Muscle of leg (tissue), 11 donors: ENCODE results near the gene NSD1. TPM values are rescaled to one million over a fixed set of nuclear protein-coding genes. Genes with fewer than 3 reads are reported as not detected.

Experiments used
- DNase-seq: peaks from one replicate; pipeline ENCODE4 v3.0.0; 2013
- H3K27ac ChIP-seq: one replicate; pipeline ENCODE4 v1.5.1; 2013; ENCODE audit warnings: mild to moderate bottlenecking, low read length, control low read depth
- H3K27me3 ChIP-seq: one replicate; pipeline ENCODE4 v1.6.1; 2013; ENCODE audit warnings: low read length; ENCODE audit not compliant: control insufficient read depth, insufficient read depth
- H3K36me3 ChIP-seq: one replicate; pipeline ENCODE4 v1.6.1; 2013; ENCODE audit warnings: low read length; ENCODE audit not compliant: control insufficient read depth, insufficient read depth
- H3K4me1 ChIP-seq: one replicate; pipeline ENCODE4 v1.6.1; 2013; ENCODE audit warnings: low read length; ENCODE audit not compliant: control insufficient read depth, insufficient read depth
- H3K4me3 ChIP-seq: one replicate; pipeline ENCODE4 v1.5.1; 2013; ENCODE audit warnings: low read length, control low read depth
- H3K9me3 ChIP-seq: replicated peaks from 2 replicates; pipeline ENCODE4 v1.6.1; 2013; ENCODE audit warnings: low read depth, low read length; ENCODE audit not compliant: control insufficient read depth
- WGBS: methylation state at CpG from one replicate; pipeline ENCODE4 v1.1.5; 2013; ENCODE audit warnings: missing lambda C conversion rate; ENCODE audit not compliant: insufficient coverage; 5-methylcytosine and 5-hydroxymethylcytosine counted together
- polyA plus RNA-seq, 8 donors: library from polyadenylated mRNA; unstranded; fragments of 120-200 nt; gene quantifications; one replicate each; pipeline versions ENCODE4 v1.2.1 to v1.2.3, GENCODE V29; 2013; ENCODE audit warnings: inconsistent platforms in 1 of 8, low replicate concordance in 1 of 8; ENCODE audit not compliant: insufficient read length in 8 of 8, insufficient read depth in 1 of 8
- total RNA-seq: library from RNA; stranded (reverse); fragments of 120-200 nt; gene quantifications from one replicate; pipeline ENCODE4 v1.2.4, GENCODE V29; 2013

NSD1 gene
- total and polyA plus RNA-seq, 9 donors, result 28.2 to 63.6 (median 43.6) TPM

DNA sequence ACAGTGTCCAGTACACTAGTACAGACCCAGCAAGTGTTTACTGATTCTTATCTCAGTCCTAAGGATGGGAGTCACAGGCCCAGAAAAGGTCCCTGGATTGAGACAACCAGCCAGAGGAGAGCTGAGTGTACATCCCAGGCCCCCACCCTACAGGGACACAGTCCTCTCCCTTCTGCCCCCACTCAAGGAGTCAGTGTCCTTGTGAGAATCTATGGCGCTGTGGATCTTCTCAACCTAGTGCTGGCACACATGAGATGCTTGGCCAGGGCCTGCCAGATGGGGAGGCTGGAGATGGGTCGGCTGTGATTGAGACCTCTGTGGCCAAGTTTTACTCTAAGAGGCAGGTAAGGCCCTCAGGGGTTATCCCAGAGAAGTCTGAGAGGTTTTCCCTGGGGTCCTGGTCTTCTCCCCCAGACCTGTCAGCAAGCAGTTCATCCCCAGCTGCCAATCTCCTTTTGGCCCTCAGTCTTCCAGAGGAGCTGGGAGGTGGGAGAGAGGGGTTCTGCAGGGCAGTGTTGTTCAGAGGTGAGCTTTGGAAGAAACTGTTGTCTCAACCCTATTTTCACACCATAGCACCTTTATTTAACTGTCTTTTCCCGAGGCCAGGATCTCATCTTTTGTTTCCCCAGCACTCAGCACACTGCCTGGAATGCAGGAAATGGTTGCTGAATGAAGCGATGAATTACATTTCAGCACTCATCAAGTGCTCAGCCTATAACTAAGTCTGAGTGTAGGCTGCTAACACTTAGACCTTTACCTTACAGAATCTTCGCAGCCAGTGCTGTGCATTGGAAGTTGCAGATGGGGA, 3.2 kb upstream of the NSD1 start:
- no peak for DNase-seq
- Histone ChIP-seq H3K4me1 (peaks cover 17% of the 10 kb centered on the region), H3K27me3 (no peaks in the 10 kb centered on the region), H3K27ac (no peak overlapping the region), H3K4me3 (no peak overlapping the region), H3K9me3 (no peaks in the 10 kb centered on the region), H3K36me3 (peaks cover 8% of the 10 kb centered on the region)
- 51% methylated on average over 3 of the region's 5 CpGs for WGBS

DNA sequence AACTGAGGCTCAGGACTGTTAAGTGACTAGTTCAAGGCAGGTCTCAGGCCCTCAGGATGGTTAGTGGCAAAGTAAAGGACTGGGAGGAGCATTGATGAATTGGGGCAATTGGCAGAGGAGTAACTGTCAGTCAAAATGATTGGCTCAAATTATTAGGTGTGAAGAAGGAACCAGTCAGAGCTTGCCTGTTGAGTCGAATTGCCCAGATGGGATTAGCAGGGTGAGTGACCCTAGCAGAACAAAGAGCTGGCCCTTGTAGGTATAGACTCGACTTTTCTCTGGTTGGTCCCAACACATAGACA, 2.6 kb upstream of the NSD1 start:
- DNase-seq, result no peak
- Histone ChIP-seq H3K36me3 (peaks cover 12% of the 10 kb centered on the region), H3K27me3 (no peaks in the 10 kb centered on the region), H3K4me1 (peaks cover 20% of the 10 kb centered on the region), H3K9me3 (no peaks in the 10 kb centered on the region), H3K27ac (no peak overlapping the region), H3K4me3 (no peak overlapping the region)
- 14% methylated on average over 2 of the region's 2 CpGs for WGBS

DNA sequence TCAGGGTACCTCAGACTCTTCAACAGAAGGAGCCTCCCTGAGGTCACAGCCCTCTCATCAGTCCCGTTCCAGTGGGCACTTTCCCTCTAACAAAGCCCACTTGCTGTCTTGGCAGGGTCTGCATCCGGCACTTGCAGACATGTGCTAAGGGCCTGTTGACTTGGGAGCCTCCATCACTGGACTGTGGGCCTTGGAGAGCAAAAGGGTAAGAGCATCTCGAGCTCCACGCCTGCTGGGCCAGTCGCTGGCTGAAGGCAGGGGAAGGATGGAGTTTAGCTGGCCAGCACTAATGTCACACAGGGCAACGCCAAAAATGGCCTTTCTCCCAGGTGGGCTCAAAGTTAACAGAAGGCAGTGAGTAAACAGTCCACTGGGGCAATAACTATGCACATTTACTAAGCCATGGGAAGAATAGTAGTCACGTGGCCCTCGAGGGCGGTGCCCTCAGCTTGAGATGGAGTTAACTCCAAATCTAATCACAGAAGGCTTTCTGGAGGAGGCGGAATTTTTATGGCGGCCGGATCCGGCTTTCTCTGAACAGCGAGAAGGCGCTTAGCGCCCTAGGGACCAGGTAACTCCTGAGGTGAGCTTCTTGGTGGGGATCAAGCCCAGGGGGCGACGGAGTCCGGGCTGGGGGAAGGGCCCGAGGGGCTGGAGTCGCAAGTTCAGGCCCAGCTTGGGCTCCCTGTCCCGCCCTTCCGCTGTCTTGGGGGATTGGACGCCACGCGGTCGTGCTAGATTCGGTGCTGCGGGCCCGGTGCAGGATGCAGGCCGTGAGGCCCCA, 2.0 kb upstream of the NSD1 start:
- Histone ChIP-seq H3K9me3 (no peaks in the 10 kb centered on the region), H3K27me3 (no peaks in the 10 kb centered on the region), H3K36me3 (peaks cover 17% of the 10 kb centered on the region), H3K4me3 (no peak overlapping the region), H3K4me1 (peaks cover 21% of the 10 kb centered on the region), H3K27ac (no peak overlapping the region)
- no peak for DNase-seq
- WGBS, result 35% methylated on average over 23 of the region's 31 CpGs

DNA sequence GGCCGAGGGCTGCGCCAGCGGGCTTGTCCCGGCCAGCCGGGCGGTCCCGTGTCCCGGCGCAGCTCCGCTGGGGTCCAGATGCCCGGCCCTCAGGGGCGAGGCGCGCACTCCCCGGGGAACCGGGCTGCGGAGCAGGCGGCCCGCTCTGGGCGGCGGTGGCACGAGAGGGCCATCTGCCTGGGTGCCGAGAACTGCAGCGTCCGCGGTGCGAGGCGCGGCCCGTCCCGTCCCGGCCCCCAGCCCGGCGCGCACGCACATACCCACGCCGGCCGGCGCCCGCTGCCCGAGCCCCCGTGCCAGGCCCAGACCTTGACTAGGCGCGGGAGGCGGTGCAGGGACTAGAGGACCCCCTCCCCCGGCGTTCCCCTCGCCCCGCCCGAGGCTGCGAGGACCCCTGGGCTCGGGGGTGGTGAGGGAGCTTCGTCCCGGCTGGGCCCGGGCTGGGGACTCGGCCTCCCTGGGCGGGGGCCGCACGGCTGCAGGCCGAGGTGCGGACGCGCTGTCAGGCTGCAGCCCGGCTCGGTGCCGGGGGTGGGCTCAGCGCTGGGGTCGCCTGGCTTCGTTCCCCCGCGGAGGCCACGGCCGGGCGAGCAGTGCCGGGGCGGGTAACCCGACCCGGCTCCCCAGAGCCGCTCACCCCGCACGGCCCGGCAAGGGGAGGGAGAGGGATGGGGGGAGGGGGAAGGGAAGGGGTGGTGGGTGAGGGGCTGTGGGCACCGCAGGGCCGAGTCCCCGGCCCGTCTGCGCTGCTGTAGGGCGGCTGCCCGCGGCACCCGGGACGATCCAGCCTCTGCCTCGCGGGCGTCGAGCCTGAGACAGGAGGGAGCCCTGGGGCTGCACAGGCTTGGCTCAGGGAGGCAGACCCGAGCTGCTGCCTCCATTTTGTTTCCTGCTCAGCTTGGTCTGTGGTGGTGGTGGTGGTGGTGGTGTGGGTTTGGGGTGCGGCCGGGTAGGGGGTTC, 1.2 kb upstream of the NSD1 start:
- peak overlapping the region; percentile 79 for H3K4me3 ChIP-seq
- H3K36me3 ChIP-seq, result peaks cover 24% of the 10 kb centered on the region
- no peaks in the 10 kb centered on the region for H3K9me3 ChIP-seq
- no peaks in the 10 kb centered on the region for H3K27me3 ChIP-seq
- peak; percentile 56 for DNase-seq
- H3K27ac ChIP-seq, result peak overlapping the region; percentile 97
- WGBS, result 3% methylated on average over 70 of the region's 100 CpGs
- peaks cover 24% of the 10 kb centered on the region for H3K4me1 ChIP-seq

DNA sequence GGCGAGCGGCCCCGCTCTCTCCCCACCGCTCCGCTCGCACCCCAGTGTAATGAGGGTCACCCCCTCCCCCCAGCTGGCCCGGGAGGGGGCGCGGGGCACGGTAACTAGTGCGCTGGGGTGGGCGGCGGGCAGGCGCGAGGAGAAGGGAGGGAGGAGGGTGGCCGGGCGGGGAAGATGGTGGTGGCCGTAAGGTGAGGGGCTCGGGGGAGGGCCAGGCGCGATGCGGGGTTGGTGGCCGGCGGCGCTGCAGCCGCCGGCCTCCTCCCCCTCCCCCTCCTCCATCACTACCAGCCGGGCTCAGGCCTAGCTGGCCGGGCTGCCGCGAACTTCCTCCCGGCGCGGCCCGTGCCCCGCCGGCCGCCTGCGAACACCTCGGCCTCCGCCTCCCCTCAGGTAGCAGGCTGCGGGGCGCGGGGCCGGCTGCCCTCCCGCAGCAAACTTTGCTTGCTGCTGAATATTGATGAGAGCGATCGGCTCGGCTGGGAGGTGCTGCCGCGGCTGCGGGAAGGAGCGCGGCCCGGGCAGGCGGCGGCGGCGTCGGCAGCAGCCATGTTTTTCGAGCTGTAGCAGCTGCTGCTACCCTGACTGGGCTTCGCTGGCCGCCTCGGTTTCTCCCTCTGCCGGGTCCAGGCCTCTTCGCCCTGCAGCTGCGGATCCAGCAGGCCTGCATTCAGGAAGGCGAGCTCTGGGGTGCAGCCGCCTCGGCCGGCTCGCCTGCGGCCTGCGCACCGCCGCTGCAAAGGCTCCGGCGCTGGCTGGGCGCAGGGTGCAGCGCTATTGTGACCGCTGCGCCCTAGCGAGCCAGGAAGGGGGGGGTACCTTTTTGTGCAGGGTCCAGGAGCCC, 502 bp downstream of the NSD1 start:
- Histone ChIP-seq H3K27ac (peak overlapping the region; percentile 89), H3K4me1 (peaks cover 24% of the 10 kb centered on the region)
- WGBS, result under 1% methylated on average over 55 of the region's 83 CpGs

DNA sequence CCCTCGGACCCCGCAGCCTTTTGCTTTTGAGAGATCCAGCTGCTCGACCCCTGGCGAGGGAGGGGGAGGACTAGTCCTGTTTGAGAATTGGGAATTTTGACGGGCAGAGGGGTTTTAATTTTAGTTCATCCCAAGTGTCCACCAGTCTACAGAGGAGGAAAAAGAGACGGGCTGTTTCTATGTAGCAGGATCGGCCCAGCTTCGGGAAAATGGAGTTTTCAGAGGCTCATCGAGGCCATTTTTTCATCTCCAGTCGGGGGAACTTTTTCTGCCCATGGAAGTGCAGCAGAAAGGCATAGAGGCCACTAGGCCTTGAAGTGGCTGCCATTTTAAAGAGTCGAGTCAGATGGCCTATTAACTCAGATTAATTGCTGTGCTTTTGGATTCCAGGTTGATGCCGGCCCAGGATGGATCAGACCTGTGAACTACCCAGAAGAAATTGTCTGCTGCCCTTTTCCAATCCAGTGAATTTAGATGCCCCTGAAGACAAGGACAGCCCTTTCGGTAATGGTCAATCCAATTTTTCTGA, 1.2 kb downstream of the NSD1 start:
- no peaks in the 10 kb centered on the region for H3K27me3 ChIP-seq
- 4% methylated on average over 10 of the region's 13 CpGs for WGBS
- H3K9me3 ChIP-seq, result no peaks in the 10 kb centered on the region
- H3K36me3 ChIP-seq, result peaks cover 39% of the 10 kb centered on the region
- peak overlapping the region; percentile 79 for H3K4me3 ChIP-seq
- H3K27ac ChIP-seq, result peak overlapping the region; percentile 88
- H3K4me1 ChIP-seq, result peaks cover 24% of the 10 kb centered on the region
- no peak for DNase-seq

More for the DNA sequence above, 502 bp downstream of the NSD1 start:
- H3K4me3 ChIP-seq, result peak overlapping the region; percentile 79
- no peaks in the 10 kb centered on the region for H3K27me3 ChIP-seq
- DNase-seq, result peak; percentile 69
- peaks cover 38% of the 10 kb centered on the region for H3K36me3 ChIP-seq
- H3K9me3 ChIP-seq, result no peaks in the 10 kb centered on the region

DNA sequence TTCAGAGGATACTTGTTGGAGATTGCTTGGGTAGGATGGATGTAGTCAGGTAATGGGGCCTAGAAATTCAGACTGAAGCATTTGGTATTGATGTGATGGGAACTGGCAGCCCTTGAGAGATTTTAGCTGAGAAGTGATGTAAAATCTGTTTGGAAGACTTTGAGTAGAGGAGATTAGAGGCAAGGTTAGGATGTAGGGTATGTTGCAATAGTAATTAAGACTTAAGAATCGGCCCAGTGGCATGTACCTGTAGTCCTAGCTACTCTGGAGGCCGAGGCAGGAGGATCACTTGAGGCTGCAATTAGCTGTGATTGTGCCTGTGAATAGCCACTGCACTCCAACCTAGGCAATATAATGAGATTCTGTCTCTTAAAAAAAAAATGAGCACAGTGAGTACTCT, 6.7 kb downstream of the NSD1 start:
- no peak overlapping the region for H3K27ac ChIP-seq

DNA sequence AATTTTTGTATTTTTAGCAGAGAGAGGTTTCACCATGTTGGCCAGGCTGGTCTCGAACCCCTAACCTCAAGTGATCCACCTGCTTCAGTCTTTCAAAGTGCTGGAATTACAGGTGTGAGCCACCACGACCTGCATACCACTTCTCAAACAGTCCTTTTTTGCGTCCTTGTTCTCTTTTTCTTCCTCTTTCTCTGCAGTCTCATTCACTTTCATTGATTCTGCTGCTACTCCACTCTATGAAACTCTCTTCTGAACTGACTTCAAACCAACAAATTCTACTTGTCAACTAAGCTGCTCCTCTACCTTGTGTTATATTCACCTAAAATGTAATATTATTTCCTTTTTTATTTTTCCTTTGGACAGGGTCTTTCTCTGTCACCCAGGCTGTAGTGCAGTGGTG, 7.9 kb downstream of the NSD1 start:
- H3K36me3 ChIP-seq, result peaks cover 44% of the 10 kb centered on the region
- peaks cover 3% of the 10 kb centered on the region for H3K4me1 ChIP-seq
- no peaks in the 10 kb centered on the region for H3K9me3 ChIP-seq
- DNase-seq, result no peak
- no peak overlapping the region for H3K27ac ChIP-seq
- 87% methylated on average over 3 of the region's 3 CpGs for WGBS
- no peak overlapping the region for H3K4me3 ChIP-seq
- H3K27me3 ChIP-seq, result no peaks in the 10 kb centered on the region

More for the DNA sequence above, 6.7 kb downstream of the NSD1 start:
- Histone ChIP-seq H3K36me3 (peaks cover 47% of the 10 kb centered on the region), H3K4me1 (peaks cover 9% of the 10 kb centered on the region), H3K9me3 (no peaks in the 10 kb centered on the region), H3K4me3 (no peak overlapping the region), H3K27me3 (no peaks in the 10 kb centered on the region)
- WGBS, result no CpG with 5 or more reads among the region's 2 CpGs
- DNase-seq, result no peak

DNA sequence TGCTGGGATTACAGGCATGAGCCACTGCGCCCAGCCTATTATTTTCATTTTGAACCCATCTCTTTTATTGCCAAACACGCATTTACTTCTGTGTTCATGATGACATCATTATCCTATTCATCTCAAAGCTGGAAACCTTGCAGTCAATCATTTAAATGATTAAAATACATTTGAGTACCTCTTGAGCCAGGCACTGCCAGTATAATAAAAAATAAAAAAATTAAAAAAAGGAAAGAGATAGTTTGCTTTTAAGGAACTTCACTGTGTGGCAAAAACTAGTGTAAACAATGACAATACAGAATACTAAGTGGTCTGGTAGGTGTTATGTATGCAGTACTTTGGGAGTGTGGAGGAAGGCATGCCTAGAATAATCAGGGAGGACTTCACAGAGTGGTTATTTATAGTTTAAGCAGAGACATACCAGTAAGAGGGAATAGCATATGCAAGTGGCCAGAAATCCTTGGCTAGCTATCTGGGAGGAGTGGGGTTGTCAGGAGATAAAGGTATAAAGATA, 8.6 kb downstream of the NSD1 start:
- no peaks in the 10 kb centered on the region for H3K4me1 ChIP-seq
- no peak for DNase-seq
- H3K4me3 ChIP-seq, result no peak overlapping the region
- no peak overlapping the region for H3K27ac ChIP-seq
- H3K9me3 ChIP-seq, result no peaks in the 10 kb centered on the region
- H3K27me3 ChIP-seq, result no peaks in the 10 kb centered on the region
- peaks cover 46% of the 10 kb centered on the region for H3K36me3 ChIP-seq
- 80% methylated on average over 2 of the region's 2 CpGs for WGBS
